ENCODE results near the gene FAM184B. TPM values are rescaled to one million over a fixed set of nuclear protein-coding genes. Genes with fewer than 3 reads are reported as not detected.

FAM184B gene
- polyA plus RNA-seq, 1 donor from 2014 or later: 0.10 TPM

- no peaks in the 10 kb centered on the region for H3K79me2 ChIP-seq (replicated peaks; ENCODE audit: insufficient read depth, low read length)
- H3K4me3 ChIP-seq (ENCODE audit: low read length): no peak overlapping the region
- no peaks in the 10 kb centered on the region for H3K27me3 ChIP-seq (ENCODE audit: insufficient read depth, low read depth, low read length)
- H3K36me3 ChIP-seq (ENCODE audit: insufficient read depth, low read length): no peaks in the 10 kb centered on the region
- H4K20me1 ChIP-seq (ENCODE audit: insufficient read depth): no peaks in the 10 kb centered on the region
- H3K9ac ChIP-seq (ENCODE audit: low read length): no peak overlapping the region
- no peaks in the 10 kb centered on the region for H3K9me3 ChIP-seq (ENCODE audit: low read length)
- TF ChIP-seq EZH2 (IDR thresholded peaks at IDR 0.05; ENCODE audit: borderline replicate concordance, insufficient read depth, low read length, poor library complexity, severe bottlenecking) (no peak), CTCF (IDR thresholded peaks at IDR 0.05; ENCODE audit: poor library complexity, severe bottlenecking) (no peak), EP300 (conservative IDR thresholded peaks at IDR 0.05; ENCODE audit: poor library complexity, severe bottlenecking) (no peak), MXI1 (conservative IDR thresholded peaks at IDR 0.05; ENCODE audit: poor library complexity, severe bottlenecking) (no peak), POLR2AphosphoS5 (IDR thresholded peaks at IDR 0.05) (no peak), RAD21 (conservative IDR thresholded peaks at IDR 0.05) (no peak), REST (IDR thresholded peaks at IDR 0.05; ENCODE audit: borderline replicate concordance) (no peak), TAF1 (IDR thresholded peaks at IDR 0.05; ENCODE audit: low read depth) (no peak), SMC3 (conservative IDR thresholded peaks at IDR 0.05; ENCODE audit: poor library complexity) (no peak)
- no peak overlapping the region for H3K27ac ChIP-seq (ENCODE audit: low read length)
- no peaks in the 10 kb centered on the region for H3F3A ChIP-seq (ENCODE audit: insufficient read depth, low read length, poor library complexity, severe bottlenecking)
- no peaks in the 10 kb centered on the region for H3K9me2 ChIP-seq (ENCODE audit: insufficient read depth, low read length)
- no peak overlapping the region for H2AFZ ChIP-seq (ENCODE audit: low read depth, low read length)
- H3K4me2 ChIP-seq (ENCODE audit: low read length): no peak overlapping the region
Observed at GRCh38 chr4:17670423-17670822, 111.0 kb downstream of the FAM184B start.

DNA sequence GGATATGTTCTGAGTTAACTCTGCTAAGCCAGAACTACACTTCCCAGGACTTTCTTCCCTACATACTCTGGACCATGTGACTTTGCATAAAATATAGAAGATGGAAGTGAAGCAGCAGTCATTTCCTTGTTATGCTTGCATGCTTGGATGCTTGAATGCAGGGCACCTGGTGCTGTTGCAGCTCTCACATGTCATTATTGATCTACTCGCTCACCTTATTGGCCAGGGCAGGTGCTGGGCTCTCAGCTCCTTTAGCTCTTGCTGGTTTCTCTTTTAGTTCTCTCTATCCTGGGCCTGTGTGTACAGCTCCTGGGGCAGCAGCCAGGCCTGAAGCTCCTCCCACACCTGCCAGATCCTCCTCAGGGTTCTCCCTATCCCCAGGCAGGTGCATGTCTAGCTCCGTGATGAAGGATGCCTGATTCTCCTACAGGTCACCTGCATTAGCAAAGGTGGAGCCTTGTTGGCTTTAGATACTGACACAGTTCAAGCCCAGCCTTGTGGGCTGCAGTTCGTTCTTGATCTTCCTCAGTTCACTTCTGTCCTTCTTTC lies 113.7 kb downstream of the FAM184B start:
- Histone ChIP-seq H4K20me1 (ENCODE audit: insufficient read depth) (no peaks in the 10 kb centered on the region), H3K4me2 (ENCODE audit: low read length) (no peak overlapping the region), H2AFZ (ENCODE audit: low read depth, low read length) (no peak overlapping the region), H3F3A (ENCODE audit: insufficient read depth, low read length, poor library complexity, severe bottlenecking) (no peaks in the 10 kb centered on the region), H3K27me3 (ENCODE audit: insufficient read depth, low read depth, low read length) (no peaks in the 10 kb centered on the region), H3K4me3 (ENCODE audit: low read length) (no peak overlapping the region), H3K36me3 (ENCODE audit: insufficient read depth, low read length) (no peaks in the 10 kb centered on the region), H3K79me2 (replicated peaks; ENCODE audit: insufficient read depth, low read length) (no peaks in the 10 kb centered on the region), H3K9me2 (ENCODE audit: insufficient read depth, low read length) (no peaks in the 10 kb centered on the region), H3K9me3 (ENCODE audit: low read length) (no peaks in the 10 kb centered on the region), H3K9ac (ENCODE audit: low read length) (no peak overlapping the region), H3K27ac (ENCODE audit: low read length) (no peak overlapping the region)
- TF ChIP-seq CTCF (IDR thresholded peaks at IDR 0.05; ENCODE audit: poor library complexity, severe bottlenecking) (no peak), POLR2AphosphoS5 (IDR thresholded peaks at IDR 0.05) (no peak), REST (IDR thresholded peaks at IDR 0.05; ENCODE audit: borderline replicate concordance) (no peak)

Data from neural cell (in vitro differentiated cells).